Stimulated activated CD8-positive, alpha-beta memory T cell treated with anti-CD3 and anti-CD28 coated beads, Interleukin-2, amount 100 ng/mL, for 48 hours (primary cell): Measurements from ENCODE around the gene HPGD.
"Not testable (repeated sequence)": the region's sequence is repeated elsewhere in the genome, so short reads cannot be mapped to it uniquely, and the experiment has no call there.

Experiments
- DNase-seq, 2 donors: peaks; one replicate each; pipeline ENCODE4 v3.0.0-alpha.2; 2020; ENCODE audit warnings: low read depth in 2 of 2

Gene HPGD

DNA sequence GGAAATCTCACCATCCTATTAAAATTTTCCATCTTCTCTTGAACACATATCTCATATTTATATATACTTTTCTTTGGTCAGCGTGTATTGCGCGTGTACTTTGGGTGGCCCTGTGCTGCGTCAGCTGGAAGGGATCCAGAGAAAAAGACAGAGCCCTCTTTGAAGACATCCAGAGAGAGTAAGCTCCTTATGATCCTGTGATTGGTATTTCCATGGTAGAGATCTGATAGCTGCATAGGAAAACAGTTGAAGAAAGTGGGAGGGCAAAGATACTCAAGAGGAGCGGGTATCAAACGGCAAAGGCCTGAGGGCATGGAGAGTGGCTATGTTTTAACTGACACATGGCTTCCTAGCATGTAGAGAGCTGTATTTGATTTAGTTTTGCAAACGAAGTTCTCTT lies 4.4 kb upstream of the HPGD start:
- no peak for DNase-seq

DNA sequence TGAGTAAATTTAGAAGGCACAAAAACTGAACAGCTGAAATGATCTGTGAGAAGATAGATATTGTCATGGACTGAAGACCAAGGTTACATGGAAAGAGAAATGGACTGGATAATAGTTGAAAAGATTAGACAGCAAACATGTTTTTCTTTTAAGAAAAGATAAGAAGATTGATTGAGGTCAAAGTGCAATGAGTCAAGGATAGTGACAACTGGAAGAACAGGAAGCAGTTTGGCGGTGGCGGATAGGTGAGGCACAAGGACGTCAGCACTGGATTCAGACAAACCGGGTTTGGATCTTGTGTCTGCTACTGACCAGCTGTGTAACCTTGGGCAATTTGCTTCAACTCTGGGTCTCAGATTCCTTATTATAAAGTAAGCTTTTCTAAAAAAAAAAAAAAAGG lies 2.0 kb upstream of the HPGD start:
- no peak for DNase-seq

DNA sequence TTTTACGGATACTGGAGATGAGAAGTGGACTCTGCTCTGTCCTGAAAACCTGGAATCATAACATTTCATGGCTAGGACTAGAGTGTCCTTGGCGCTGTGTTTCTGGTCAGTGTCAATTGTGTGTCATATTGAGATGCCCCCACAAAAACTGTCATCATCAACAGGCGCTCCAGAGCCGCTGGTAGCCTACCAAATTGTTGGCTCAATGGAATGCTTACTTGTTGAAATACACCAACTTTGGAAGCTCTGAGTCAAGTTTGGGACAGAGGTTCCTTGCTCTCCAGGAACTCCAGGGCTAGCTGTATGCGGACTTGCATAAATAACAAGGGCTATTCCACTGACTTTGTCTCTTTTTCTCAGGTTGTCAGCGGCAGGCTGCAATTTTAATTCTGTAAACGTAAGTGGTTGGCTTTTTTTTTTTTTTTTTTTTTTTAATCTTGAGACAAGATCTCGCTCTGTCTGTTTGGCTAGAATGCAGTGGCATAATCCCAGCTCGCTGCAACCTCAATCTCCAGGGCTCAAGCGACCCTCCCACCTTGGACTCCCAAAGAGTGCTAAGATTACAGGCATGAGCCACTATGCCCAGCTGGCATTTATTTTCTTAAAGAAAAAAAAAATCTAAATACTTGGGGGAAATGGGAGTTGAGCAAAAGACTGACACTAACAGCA lies 871 bp upstream of the HPGD start:
- no peak for DNase-seq

DNA sequence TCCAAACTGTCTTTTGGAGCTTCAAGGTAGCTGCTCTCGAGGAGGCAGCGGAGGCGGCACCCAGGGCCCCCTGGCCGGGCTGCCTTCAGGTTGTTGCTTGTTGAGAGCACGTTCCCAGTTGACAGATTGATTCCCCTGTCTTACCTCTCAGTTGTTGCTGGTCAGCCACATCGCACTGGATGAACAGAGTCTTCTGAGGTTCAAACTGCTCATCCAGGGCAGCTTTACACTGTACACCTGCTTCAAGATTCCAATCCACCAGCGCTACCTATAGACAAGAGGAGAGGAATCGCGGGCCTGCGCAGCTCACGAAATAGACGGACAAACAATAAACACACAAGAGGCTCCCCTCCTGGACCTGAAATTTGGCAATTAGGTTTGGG lies 497 bp downstream of the HPGD start:
- no peak for DNase-seq

DNA sequence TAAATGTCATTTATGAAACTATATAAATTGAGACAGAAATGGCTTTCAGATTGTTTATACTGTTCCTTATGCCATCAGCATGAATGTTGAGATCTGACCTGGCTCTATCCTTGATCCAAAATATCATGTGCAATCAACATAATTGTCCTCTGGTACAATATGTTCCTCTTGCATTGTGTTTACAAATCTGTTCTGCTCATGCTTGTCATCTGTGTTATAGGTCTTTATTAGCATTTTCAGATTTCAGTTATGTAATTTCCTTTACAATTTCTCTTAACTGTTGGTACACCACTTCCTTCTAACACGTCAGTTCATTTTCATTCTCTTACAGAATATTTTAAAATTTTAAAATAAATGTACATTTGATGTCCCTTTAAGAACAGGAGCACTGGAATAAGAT lies 1.6 kb downstream of the HPGD start:
- no peak for DNase-seq

DNA sequence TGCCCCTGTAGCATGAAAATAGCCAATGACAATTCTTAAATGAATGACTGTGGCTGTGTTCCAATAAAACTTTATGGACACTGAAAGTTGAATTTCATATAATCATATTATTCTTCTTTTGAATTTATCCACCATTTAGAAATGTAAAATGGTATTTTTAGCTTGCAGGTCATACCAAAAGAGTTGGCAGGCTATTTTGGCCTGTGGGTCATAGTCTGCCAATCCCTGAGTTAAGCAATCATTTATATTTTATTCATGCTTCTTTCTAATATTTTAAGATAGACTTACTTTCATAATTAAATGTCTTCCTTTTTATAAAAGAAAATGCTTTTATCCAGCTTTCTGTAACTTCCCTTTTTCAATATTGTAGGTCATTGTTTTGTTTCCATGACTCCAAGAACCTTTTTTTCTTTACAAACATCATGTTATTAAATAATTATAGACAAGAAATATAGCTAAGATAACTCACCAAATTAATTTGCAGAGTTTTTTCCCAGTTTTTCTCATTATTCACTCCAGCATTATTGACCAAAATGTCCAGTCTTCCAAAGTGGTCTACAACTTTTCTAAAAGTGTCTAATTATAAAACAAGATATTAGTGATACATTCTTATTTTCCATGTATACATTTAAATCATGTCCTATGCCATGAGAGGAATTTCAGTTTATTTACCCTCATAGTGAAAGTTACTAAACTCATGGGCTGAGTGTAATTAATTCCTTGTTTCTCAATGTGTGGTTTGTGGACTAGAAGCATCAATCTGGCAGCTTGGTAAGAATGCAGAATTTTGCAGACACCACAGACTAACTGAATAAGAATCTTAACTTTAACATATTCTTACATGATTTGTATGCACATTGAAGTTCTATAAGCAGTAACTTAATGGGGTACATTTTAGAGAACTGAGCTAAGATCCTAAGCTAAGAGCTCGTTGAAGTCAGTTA lies 4.5 kb downstream of the HPGD start:
- DNase-seq = no peak

DNA sequence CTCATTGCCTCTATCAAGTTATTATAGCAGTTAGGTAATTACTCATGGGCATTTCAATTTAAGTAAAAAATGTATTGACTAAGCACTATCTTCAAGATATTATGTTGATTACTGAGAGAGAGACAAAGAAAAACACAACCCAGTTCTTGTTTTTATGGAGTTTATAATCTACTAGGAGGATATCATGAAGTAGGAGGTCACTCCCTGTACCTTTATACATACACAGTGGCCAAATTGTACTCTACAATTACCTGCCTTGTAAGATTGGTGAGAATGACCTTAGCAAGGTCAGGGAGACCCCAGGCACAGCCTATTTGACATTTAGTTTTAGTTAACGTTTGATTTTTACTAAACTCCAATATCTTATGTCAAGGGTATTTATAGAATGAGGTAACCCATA lies 5.5 kb downstream of the HPGD start:
- DNase-seq = no peak

DNA sequence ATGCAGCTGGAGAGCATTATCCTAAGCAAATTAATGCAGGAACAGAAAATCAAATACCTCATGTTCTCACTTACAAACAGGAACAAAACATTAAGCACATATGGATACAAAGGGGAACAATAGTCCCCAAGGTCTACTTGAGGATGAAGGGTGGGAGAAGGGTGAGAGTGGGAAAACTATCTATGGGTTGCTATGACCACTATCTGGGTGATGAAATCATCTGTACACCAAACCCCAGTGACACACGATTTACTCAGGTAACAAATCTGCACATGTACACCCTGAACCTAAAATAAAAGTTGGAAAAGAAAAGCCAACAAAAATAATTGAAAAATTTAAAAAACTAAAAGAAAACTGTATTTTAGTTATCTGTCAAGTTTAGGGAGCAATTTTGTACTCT lies 5.9 kb downstream of the HPGD start:
- no peak for DNase-seq

DNA sequence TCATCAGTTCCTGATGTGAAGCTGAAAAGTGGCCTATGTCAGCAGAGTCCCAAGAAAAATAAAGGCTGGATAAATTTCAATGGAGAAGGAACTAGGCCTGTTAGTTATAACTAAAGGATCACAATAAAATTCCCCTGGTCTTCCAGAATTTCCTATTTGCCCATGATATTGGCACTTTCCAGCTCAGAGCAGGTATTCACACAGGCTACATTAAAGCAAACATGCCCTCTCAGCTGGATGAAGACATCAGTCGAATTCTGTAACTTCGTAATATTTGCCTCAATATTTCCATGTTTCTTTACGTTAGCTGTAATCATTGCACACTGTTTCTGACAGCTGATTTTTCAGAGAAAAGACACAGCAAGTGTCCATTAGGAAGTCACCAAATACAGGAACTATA lies 9.5 kb downstream of the HPGD start:
- DNase-seq = no peak

DNA sequence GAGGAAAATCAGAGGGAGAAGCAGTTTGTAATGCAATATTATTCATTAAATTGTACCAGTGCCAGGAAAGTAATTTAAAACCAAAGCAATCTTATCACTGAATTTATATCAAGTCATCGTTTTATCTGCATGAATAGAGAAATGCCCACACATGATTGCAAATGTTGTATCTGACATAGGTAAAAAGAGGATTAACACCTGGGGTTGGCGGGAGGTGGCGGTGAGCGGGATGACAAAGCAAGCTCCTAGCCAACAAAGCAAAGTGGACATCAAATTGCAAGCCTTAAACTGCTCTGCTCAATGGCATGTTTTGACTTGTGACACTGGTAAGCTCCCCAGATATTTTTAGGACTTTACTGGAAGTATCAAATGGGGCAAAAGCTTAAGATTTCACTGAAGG lies 16.4 kb downstream of the HPGD start:
- DNase-seq = no peak

DNA sequence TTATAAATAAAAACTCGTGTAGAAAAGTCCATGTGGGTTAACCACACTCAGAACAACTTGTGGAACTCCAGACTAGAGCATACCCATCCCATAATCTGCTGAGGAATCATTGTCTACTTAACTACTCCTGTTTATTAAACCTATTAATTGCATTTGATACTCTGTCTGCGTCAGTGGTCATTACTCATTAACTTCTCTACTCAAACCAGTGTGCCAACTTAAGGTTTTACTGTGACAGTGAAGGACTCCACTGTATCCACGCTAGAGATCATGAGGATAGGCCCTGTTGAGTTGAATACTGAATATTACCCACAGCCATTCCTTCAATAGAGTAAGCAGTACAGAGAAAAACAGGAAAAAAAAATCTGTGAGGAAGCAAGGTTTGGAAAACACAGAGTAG lies 17.3 kb downstream of the HPGD start:
- DNase-seq = no peak

DNA sequence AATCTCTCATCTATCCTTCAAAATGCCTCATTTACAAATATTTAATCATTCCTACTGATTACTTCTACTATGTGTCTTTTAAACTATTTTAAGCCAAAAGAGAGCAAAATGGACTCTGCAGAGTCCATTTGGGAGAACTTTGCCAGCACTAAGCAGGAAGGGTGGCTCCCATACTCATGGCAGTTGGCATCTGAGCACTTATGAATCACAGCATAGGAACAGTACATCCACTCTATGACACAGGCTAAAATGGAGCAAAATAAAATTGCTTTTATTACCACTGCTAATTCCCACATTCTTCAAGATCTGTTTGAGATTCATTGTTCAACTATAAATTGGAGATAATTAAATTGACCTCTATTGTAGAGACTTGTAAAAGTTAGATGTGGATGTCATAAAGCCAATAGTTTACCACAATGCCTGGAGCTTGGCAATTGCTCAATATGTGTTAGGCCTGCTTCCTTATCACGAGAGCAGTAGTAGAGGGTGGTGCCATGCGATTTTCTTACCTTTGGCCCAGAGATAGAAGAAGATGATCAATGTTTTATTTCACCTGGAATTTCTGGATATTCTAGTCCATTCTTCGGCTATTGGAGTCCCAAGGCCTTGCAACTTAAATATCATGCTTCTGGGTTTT lies 19.1 kb downstream of the HPGD start:
- DNase-seq = no peak

DNA sequence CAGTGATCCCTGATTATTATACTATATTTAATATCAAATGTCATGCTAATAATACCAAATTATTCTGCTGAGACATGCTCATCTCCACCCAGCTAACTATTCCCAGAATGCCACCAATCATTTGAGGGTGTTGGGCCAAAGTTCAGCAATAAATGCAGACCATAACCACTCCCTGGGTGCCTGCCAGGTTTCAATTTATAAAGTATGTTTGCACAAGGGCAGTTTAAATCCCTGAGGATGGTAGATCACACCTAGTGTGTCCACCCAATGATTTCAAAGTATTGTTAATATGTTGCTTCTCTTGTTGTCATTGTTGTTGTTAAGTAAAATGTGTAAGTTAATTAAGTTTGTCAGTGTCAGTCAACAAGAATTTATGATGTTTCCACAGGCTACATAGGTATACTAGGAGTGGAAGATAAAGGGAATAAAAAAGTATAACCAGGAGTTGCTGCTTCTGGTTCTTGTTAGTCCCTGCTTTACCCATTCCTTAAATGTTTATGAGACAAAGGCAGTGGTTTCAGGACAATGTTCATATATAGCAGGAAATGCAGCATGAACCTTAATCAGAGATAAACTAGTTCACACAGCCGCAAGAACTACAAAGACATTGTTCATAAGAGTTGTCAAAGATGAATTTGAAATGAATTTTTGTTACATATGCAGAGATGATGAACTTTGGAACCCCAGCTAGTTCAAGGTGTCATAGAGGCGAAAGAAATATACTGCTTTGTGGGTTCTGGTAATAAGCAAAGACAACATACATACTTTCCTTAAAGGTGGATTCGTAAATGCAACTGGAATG lies 25.5 kb downstream of the HPGD start:
- DNase-seq = no peak

DNA sequence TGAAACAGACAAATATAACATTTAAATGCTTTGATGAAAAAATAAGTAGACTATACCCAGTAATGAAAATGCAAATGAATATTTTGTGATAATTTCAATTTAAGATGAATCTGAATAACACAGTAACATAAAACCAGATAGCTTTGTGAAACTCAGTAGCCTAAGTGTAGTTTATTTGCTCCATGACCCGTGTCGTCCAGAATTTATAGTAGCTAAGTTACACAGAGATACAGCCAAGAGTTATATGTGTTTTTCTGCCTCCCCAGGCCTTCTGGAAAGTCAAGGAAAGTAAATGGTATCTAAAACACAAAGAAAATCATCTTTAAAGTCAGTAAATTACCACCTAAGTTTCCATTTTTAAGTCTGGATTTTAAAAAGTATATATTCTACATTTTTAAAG lies 26.7 kb downstream of the HPGD start:
- no peak for DNase-seq

DNA sequence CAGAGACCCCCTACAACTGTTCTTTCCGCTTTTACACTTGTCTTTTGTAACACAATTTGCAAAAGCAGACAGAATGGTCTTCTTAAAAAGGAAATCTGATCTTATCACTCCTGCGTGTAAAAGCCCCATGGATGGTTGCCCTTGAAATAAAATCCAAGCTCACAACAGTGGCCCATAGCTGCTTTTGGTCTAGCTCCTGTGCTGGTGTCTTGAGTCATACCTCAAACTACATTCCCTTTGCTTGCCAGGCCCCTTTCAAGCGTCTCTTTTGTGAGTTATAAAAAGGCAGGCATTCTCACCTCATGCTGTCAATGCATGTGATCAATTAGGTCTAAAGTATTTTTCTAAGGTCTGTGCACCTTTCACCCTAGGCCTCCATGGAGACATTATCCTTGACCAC lies 27.6 kb downstream of the HPGD start:
- no peak for DNase-seq

DNA sequence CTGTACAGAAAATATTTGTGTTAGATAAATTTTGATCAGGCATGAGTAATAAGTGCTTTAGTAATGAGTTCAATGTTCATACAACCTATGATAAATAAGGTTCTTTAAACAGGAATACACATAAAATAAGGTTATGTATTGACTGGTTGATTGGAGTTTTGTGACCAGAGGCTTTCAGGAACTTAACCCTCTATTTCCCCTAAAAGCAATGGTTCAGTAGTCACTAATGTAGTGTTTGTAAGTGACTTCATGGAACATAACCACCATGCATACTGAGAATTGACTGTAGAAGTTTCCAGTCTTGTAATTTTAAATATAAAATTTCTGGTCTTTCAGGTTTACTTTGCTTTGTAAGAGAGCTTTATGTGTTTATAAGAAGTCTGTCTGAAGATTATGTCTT lies 28.1 kb downstream of the HPGD start:
- DNase-seq = no peak

DNA sequence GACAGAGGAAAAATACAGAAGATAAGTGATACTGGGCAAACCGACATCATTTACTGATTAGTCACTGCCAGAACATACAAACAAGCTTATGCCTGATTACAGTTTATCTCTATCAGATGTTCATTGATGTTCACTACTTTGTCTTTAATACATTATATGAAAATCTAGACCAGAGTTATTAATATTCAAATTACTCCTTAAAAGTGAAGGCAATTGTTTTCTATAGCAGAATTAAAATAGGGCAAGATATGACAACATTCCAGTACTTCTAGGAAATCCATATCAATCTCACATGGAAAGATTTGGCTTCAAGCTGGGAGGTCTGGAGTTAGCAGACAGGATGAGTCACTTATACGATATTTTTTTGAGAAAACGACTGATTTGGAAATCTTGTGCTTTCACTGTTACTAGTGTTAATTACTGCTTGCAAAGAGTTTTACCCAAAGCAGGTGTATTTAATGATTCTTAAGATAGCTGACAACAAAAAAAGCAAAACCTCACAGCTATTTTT lies 31.8 kb downstream of the HPGD start:
- no peak for DNase-seq

DNA sequence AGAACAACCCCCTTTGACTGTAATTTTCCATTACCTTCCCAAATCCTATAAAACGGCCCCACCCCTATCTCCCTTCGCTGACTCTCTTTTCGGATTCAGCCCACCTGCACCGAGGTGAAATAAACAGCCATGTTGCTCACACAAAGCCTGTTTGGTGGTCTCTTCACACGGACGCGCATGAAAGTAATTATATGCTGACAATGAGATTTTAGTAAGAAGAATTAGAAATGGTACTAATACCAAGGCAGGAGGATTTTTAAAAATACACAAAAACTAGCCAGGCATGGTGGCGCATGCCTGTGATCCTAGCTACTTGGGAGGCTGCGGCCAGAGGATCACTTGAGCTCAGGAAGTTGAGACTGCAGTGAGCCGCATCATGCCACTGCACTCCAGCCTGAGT lies 33.9 kb downstream of the HPGD start:
- not testable (repeated sequence) for DNase-seq

DNA sequence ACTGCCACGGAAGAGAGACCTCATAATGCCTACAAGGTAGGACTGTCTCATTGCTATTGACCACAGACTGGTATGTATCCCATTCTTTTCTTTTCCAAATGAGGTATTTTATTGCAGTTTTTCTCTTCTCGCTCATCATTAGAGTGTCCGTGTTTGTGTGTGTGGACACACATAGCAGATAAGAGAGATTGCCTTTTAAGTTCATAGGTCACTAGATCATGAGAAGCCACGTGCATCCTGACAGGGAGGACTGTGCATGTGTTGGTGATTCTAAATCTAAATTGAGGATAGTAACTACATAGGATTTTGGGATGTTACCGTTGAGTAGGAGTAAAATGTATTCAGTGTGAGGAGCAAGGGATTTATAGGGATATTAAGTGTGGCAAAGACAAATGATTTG lies 37.3 kb downstream of the HPGD start:
- no peak for DNase-seq

DNA sequence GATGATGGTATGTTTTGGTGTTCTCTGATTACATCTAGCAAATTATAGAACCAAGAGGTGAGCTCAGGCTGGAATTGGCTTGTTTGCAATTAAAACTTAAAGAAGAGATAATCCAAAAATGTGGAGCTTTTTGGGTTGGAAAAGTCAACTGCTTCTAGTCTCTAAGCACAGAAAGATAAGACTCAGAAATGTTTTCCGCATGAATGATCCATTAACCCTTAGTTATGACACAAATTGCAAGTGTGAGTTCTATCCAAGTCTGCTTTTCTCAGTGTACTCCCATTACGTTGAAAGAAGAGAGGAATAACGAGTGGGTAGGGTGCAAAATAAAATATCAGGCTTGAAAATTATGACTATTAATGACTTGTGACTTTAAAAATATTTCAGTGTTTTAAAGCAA lies 38.5 kb downstream of the HPGD start:
- no peak for DNase-seq

DNA sequence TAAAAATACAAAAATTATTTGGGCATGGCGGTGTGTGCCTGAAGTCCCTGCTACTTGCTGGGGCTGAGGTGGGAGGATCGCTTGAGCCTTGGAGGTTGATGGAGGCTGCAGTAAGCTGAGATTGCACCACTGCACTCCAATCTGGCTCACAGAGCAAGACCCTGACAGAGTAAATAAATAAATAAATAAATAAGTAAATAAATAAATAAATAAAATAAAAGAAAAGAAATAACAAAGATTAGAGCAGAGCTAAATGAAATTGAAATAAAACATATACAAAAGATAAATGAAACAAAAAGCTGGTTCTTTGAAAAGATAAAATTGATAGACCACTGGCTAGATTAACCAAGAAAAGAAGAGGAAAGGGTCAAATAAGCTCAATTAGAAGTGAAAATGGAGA lies 43.1 kb downstream of the HPGD start:
- no peak for DNase-seq

DNA sequence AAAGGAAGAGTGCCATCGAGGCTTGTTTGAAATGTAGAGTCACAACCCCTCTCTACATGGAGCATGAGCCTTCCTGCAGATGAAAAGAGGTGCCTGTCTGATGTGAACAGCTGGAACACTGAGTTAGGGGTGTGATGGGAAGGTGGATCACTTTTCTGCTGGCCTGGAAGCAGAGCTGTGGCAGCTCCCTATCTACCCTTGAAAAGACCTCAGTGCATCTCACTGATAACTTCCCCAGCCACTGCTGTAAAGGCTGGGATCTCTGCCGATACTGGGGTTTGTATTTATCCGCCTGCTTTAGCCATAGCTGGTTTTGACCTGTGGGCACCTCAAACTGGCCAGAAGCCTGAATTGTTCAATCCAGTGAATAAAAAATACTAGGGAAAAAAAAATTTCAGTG lies 46.8 kb downstream of the HPGD start:
- no peak for DNase-seq
